AG08396 (cell line): ENCODE measurements around the gene EHBP1.

Experiments used
- DNase-seq: peaks from one replicate; pipeline ENCODE4 v3.0.0; 2012; ENCODE audit warnings: low spot score, mixed read lengths

Gene EHBP1

GRCh38 chr2:62964050-62964449, 258.5 kb downstream of the EHBP1 start:
- no peak for DNase-seq

- no peak for DNase-seq
Observed at GRCh38 chr2:62964671-62965070, 259.2 kb downstream of the EHBP1 start.

- DNase-seq: no peak
Observed at GRCh38 chr2:62966991-62967390, 261.5 kb downstream of the EHBP1 start.

- no peak for DNase-seq
Observed at GRCh38 chr2:62968168-62968567, 262.7 kb downstream of the EHBP1 start.

GRCh38 chr2:62968668-62969067, 263.2 kb downstream of the EHBP1 start:
- no peak for DNase-seq

- DNase-seq: no peak
Observed at GRCh38 chr2:62971936-62972335, 266.4 kb downstream of the EHBP1 start.

- no peak for DNase-seq
Observed at GRCh38 chr2:62972601-62973000, 267.1 kb downstream of the EHBP1 start.

- DNase-seq: no peak
Observed at GRCh38 chr2:62974999-62975398, 269.5 kb downstream of the EHBP1 start.

- no peak for DNase-seq
Observed at GRCh38 chr2:62991605-62992004, 286.1 kb downstream of the EHBP1 start.

GRCh38 chr2:62992561-62992960, 287.0 kb downstream of the EHBP1 start:
- no peak for DNase-seq

- no peak for DNase-seq
Observed at GRCh38 chr2:62994206-62994605, 288.7 kb downstream of the EHBP1 start.

- no peak for DNase-seq
Observed at GRCh38 chr2:62996534-62997186, 291.1 kb downstream of the EHBP1 start.

- no peak for DNase-seq
Observed at GRCh38 chr2:62998949-62999348, 293.4 kb downstream of the EHBP1 start.

GRCh38 chr2:62999905-63000304, 294.4 kb downstream of the EHBP1 start:
- peak; percentile 13 for DNase-seq

- no peak for DNase-seq
Observed at GRCh38 chr2:63000801-63001200, 295.3 kb downstream of the EHBP1 start.

GRCh38 chr2:63001576-63001975, 296.1 kb downstream of the EHBP1 start:
- no peak for DNase-seq

- no peak for DNase-seq
Observed at GRCh38 chr2:63003351-63003750, 297.8 kb downstream of the EHBP1 start.

GRCh38 chr2:63007813-63008458, 302.4 kb downstream of the EHBP1 start:
- DNase-seq: no peak

- DNase-seq: no peak
Observed at GRCh38 chr2:63008838-63009237, 303.3 kb downstream of the EHBP1 start.

GRCh38 chr2:63009490-63009889, 304.0 kb downstream of the EHBP1 start:
- DNase-seq: no peak

- DNase-seq: no peak
Observed at GRCh38 chr2:63012541-63012940, 307.0 kb downstream of the EHBP1 start.

GRCh38 chr2:63013438-63013837, 307.9 kb downstream of the EHBP1 start:
- no peak for DNase-seq

GRCh38 chr2:63015389-63015788, 309.9 kb downstream of the EHBP1 start:
- DNase-seq: no peak

GRCh38 chr2:63018439-63018838, 312.9 kb downstream of the EHBP1 start:
- no peak for DNase-seq
